Muscle of leg (tissue), 11 donors: Measurements from ENCODE around the gene TRIO. TPM values are rescaled to one million over a fixed set of nuclear protein-coding genes. Genes with fewer than 3 reads are reported as not detected.

ENCODE experiments used
- DNase-seq: peaks from one replicate; pipeline ENCODE4 v3.0.0; 2013
- H3K27ac ChIP-seq: one replicate; pipeline ENCODE4 v1.5.1; 2013; ENCODE audit warnings: mild to moderate bottlenecking, low read length, control low read depth
- H3K27me3 ChIP-seq: one replicate; pipeline ENCODE4 v1.6.1; 2013; ENCODE audit warnings: low read length; ENCODE audit not compliant: control insufficient read depth, insufficient read depth
- H3K36me3 ChIP-seq: one replicate; pipeline ENCODE4 v1.6.1; 2013; ENCODE audit warnings: low read length; ENCODE audit not compliant: control insufficient read depth, insufficient read depth
- H3K4me1 ChIP-seq: one replicate; pipeline ENCODE4 v1.6.1; 2013; ENCODE audit warnings: low read length; ENCODE audit not compliant: control insufficient read depth, insufficient read depth
- H3K4me3 ChIP-seq: one replicate; pipeline ENCODE4 v1.5.1; 2013; ENCODE audit warnings: low read length, control low read depth
- H3K9me3 ChIP-seq: replicated peaks from 2 replicates; pipeline ENCODE4 v1.6.1; 2013; ENCODE audit warnings: low read depth, low read length; ENCODE audit not compliant: control insufficient read depth
- WGBS: methylation state at CpG from one replicate; pipeline ENCODE4 v1.1.5; 2013; ENCODE audit warnings: missing lambda C conversion rate; ENCODE audit not compliant: insufficient coverage; 5-methylcytosine and 5-hydroxymethylcytosine counted together
- polyA plus RNA-seq, 8 donors: library from polyadenylated mRNA; unstranded; fragments of 120-200 nt; gene quantifications; one replicate each; pipeline versions ENCODE4 v1.2.1 to v1.2.3, GENCODE V29; 2013; ENCODE audit warnings: inconsistent platforms in 1 of 8, low replicate concordance in 1 of 8; ENCODE audit not compliant: insufficient read length in 8 of 8, insufficient read depth in 1 of 8
- total RNA-seq: library from RNA; stranded (reverse); fragments of 120-200 nt; gene quantifications from one replicate; pipeline ENCODE4 v1.2.4, GENCODE V29; 2013

TRIO gene
- total and polyA plus RNA-seq, 9 donors: 124 to 219 (median 168) TPM

DNA sequence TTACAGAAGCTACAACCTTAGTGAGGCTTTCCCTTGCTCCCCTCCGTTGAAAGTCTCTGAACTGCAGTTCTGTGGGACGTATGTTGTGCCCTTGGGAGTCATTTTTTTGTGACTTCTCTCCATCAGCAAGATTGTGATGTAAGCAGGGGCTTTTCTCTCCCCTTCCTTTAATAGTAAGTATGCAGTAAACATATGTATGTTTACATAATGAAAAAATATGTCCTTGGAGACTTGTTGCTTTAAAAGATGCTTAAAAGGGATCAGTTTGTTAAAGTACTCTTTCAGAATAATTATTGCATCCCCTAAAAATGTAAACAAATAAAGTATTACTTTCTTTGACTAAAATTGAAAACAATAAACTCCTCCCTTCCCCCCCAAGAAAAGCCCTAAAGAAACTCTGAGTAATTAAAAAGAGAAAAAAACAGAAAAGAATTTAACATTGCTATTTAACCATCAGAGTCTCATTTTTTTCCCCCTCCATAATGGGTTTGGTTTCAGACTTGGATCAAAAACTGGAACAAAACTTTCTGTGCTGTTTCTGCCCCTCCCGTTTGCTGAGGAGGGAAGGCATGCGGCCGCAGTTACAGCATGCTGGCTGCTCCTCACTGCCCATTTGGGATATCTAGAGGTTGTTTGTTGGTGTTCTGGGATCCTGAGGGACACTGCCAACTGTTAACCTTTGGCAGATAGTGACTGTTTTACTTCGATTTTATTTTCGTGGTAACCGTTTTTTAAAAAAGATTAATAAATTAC, 40.2 kb downstream of the TRIO start:
- H3K27ac ChIP-seq: peak overlapping the region; percentile 68
- no CpG with 5 or more reads among the region's 8 CpGs for WGBS
- DNase-seq: peak; percentile 60
- no peaks in the 10 kb centered on the region for H3K9me3 ChIP-seq
- no peak overlapping the region for H3K4me3 ChIP-seq
- no peaks in the 10 kb centered on the region for H3K36me3 ChIP-seq
- peaks cover 35% of the 10 kb centered on the region for H3K4me1 ChIP-seq
- H3K27me3 ChIP-seq: no peaks in the 10 kb centered on the region

DNA sequence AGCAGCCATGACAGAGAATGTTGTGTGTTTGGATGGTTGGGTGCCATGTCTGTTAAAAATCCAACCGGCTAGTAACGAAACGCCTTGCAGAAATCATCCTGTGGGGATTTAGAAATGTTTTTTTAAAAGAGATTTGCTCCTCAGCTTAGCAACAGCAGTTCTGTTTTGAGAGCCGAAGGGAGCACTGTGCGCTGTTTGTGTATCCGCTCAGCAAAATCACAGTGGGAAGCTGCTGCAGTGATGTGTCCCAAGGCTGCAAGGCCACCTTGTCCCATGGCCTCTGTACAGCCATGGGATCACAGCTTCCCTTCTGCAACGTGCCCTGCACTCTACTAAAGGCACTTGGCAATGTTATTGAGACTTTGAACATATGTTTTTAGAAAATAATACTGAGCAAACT, 40.9 kb downstream of the TRIO start:
- Histone ChIP-seq H3K27ac (peak overlapping the region; percentile 68), H3K27me3 (no peaks in the 10 kb centered on the region), H3K36me3 (no peaks in the 10 kb centered on the region), H3K9me3 (no peaks in the 10 kb centered on the region), H3K4me1 (peaks cover 32% of the 10 kb centered on the region), H3K4me3 (no peak overlapping the region)
- DNase-seq: peak; percentile 55
- 60% methylated on average over 6 of the region's 7 CpGs for whole genome bisulfite sequencing

DNA sequence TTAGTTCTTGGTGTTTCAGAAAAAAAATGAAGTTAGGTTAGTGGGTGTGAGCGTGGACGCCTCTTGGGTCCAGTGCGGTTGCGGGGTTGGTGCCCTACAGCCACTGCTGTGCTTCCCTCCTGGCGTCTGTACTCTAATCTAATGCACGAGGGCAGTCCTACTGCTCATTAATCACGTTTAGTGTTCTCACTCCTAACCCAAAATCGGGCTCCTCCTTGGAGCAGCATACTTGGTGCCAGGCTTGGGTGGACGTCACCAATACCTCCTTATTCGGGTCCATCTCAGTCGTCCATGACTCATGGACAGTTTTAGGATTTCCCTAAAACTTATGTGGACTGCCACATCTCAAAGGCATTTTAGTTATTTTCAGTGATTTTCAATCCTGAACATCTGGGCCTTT, 41.6 kb downstream of the TRIO start:
- 79% methylated on average over 11 of the region's 11 CpGs for WGBS
- Histone ChIP-seq H3K4me1 (peaks cover 31% of the 10 kb centered on the region), H3K27ac (no peak overlapping the region), H3K27me3 (no peaks in the 10 kb centered on the region), H3K9me3 (no peaks in the 10 kb centered on the region), H3K4me3 (no peak overlapping the region), H3K36me3 (no peaks in the 10 kb centered on the region)
- DNase-seq: no peak

DNA sequence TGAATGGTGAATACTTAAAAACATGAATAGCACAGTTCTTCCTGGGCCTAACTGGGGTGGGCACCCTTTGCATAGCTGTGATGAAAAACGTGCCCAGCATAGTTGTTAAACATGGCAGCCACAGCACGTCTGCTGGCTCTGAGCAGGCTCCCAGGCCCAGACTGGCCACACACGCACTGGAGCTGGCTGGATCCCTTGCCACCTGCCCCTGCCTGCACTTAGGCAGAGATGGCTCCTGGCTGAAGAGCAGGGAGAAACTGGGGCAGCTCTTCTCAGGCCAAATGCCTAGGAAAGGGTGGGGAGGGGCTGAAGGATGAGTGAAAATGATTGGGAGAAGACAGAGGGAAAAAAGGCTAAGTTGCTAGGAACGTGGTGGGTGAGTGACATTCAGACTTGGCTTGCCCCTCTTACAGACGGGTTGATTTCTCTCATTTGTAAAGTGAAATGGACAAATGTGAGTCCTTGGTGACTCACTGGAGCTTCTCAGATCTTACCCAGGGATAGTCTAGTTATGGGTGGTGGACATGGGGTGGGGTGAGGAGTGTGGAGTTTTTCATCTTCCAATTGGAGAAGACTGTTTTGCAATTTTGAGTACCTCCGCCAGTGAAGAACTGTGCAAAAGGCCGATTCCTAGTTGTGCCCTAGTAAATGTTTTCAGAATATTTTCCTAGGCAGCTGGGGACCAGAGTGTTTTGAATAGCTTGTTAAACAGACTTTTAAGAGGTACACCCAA, 42.4 kb downstream of the TRIO start:
- H3K4me1 ChIP-seq: peaks cover 36% of the 10 kb centered on the region
- H3K27me3 ChIP-seq: no peaks in the 10 kb centered on the region
- WGBS: 77% methylated on average over 7 of the region's 7 CpGs
- no peaks in the 10 kb centered on the region for H3K36me3 ChIP-seq
- no peak for DNase-seq
- H3K4me3 ChIP-seq: no peak overlapping the region
- H3K9me3 ChIP-seq: no peaks in the 10 kb centered on the region
- peak overlapping the region; percentile 10 for H3K27ac ChIP-seq

DNA sequence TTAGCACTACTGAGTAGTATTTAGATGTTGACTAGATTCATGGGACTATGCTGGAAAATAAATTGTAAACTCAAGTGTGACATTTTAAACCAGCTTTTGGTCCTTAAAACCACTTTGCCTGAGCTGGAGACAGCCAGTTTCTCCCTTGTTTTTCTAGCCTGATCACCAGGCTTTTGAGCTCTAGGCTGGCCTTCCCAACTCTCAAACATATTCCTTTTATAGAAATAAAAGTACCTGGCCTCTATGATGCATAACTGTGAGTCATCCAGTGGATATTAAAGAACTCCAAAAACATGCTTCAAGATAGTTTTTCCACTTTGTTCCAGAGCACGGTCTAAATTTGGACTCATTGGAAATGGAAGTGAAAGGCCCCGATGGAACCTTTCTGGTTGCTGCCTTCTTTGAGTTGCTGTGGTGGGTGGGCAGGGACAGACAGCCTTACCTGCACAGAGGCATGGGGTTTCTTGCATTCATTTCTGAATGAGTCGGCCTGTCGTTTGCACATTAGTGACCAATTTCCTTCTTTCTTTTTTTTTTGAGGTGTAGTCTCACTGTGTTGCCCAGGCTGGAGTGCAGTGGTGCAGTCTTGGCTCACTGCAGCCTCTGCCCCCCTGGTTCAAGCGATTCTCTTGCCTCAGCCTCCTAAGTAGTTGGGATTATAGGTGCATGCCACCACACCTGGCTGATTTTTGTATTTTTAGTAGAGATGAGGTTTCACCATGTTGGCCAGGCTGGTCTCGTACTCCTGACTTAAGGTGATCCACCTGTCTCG, 43.1 kb downstream of the TRIO start:
- Histone ChIP-seq H3K9me3 (no peaks in the 10 kb centered on the region), H3K36me3 (no peaks in the 10 kb centered on the region), H3K27ac (no peak overlapping the region), H3K4me1 (peaks cover 38% of the 10 kb centered on the region), H3K27me3 (no peaks in the 10 kb centered on the region), H3K4me3 (no peak overlapping the region)
- DNase-seq: peak; percentile 51
- WGBS: 62% methylated on average over 4 of the region's 7 CpGs

DNA sequence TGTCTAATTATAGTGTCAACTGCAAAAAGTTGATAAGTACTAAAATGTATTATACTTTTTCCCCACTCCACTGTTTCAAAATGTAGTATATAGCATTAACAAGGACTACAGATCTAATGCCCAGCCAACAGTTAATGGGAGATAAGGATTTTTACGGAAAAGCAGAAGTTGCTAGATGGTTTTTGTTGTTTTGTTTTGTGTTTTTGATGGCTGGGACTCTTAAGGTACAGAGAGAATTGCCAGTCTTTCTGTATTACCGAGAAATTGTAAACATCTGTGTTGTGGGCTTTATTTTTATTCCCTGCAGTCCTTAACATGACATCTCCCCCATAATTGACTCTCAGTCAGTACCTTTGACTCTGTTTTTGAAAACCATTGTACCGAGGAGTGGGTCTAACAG, 44.0 kb downstream of the TRIO start:
- WGBS: no CpG with 5 or more reads among the region's 3 CpGs
- Histone ChIP-seq H3K9me3 (no peaks in the 10 kb centered on the region), H3K4me1 (peaks cover 35% of the 10 kb centered on the region), H3K27me3 (no peaks in the 10 kb centered on the region), H3K36me3 (no peaks in the 10 kb centered on the region), H3K27ac (no peak overlapping the region), H3K4me3 (no peak overlapping the region)
- DNase-seq: no peak

DNA sequence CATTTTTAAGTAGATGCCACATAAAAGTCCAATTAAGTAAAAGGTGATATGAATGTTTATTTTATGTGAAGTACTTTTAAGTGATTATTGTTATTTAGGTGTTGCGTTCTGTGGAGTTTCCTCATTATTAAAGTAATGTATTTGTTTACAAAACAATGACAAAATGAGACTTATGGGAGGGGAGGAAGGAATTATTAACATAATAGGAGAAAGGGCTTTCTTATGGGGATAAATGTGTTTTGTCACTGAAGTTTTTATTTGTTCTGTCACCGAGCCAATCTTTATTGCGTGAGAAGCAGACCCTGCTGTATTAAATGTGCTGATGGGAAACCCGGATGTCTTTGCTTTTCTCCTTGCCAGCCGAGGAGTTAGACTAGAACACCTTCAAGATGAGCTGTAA, 44.5 kb downstream of the TRIO start:
- WGBS: 40% methylated on average over 1 of the region's 5 CpGs
- no peaks in the 10 kb centered on the region for H3K9me3 ChIP-seq
- no peak overlapping the region for H3K27ac ChIP-seq
- H3K4me1 ChIP-seq: peaks cover 35% of the 10 kb centered on the region
- peak; percentile 36 for DNase-seq
- no peak overlapping the region for H3K4me3 ChIP-seq
- no peaks in the 10 kb centered on the region for H3K36me3 ChIP-seq
- no peaks in the 10 kb centered on the region for H3K27me3 ChIP-seq

DNA sequence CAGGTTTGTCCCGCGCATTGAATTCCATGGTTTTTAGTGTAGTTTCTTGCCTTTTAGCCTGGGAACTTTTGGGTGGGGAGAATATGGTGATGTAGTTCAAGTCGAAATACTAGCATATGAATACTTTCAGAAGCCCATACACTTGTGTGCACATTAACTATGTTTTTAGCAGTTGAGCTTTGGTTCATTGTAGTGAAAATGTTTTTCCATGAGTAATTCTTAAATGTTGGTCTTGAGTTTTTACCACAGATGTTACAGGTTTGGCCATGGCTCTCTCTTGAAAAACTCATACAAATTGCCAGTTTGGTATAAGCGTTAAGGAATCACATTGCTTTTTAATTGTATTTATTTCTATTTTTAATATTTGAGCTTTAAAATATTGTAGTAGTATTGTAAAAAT, 45.6 kb downstream of the TRIO start:
- H3K27ac ChIP-seq: no peak overlapping the region
- DNase-seq: no peak
- H3K4me1 ChIP-seq: peaks cover 27% of the 10 kb centered on the region
- H3K36me3 ChIP-seq: no peaks in the 10 kb centered on the region
- no peaks in the 10 kb centered on the region for H3K27me3 ChIP-seq
- no CpG with 5 or more reads among the region's 4 CpGs for WGBS
- H3K4me3 ChIP-seq: no peak overlapping the region
- no peaks in the 10 kb centered on the region for H3K9me3 ChIP-seq

DNA sequence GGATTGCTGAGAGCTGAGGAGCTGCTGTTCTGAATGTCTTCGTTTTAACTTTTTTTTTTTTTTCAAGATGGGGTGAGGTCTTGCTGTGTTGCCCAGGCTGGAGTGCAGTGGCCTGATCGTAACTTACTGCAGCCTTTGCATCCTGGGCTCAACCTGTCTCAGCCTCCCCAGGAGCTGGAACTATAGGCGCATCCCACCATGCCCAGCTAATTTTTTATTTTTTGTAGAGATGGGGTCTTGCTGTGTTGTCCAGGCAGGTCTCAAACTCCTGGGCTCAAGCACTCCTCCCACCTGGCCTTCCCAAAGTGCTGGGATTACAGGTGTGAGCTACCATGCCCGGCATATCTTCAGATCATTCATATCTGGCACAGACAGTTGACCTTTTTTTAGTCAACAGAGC, 46.5 kb downstream of the TRIO start:
- Histone ChIP-seq H3K4me1 (peaks cover 21% of the 10 kb centered on the region), H3K4me3 (no peak overlapping the region)

More for the DNA sequence above, 46.5 kb downstream of the TRIO start:
- no peak for DNase-seq
- WGBS: no CpG with 5 or more reads among the region's 4 CpGs
- Histone ChIP-seq H3K36me3 (no peaks in the 10 kb centered on the region), H3K9me3 (no peaks in the 10 kb centered on the region), H3K27me3 (no peaks in the 10 kb centered on the region), H3K27ac (no peak overlapping the region)
